K562 (cell line): ENCODE data around the gene NUTF2. TPM values are rescaled to one million over a fixed set of nuclear protein-coding genes. Genes with fewer than 3 reads are reported as not detected.

ENCODE experiments used
- ADNP ChIP-seq: fragments of 200-800 bp; sonication (Bioruptor generic); IDR thresholded peaks from 2 replicates; pipeline ENCODE4 v1.6.1; 2016; ENCODE audit warnings: missing genetic modification characterization, missing compliant biosample characterization
- ATF1 ChIP-seq, 2 experiments: fragments of 450-650 bp in 1 of 2; IDR thresholded peaks; 2 replicates each; pipeline ENCODE4 v1.6.1; 2016; ENCODE audit warnings: missing compliant biosample characterization in 1 of 2, missing genetic modification characterization in 1 of 2
- KLF16 ChIP-seq: IDR thresholded peaks from 2 replicates; pipeline ENCODE4 v1.6.1; 2016; ENCODE audit warnings: antibody characterized with exemption
- NFYB ChIP-seq: IDR thresholded peaks from 2 replicates; pipeline ENCODE4 v1.6.1; 2011; ENCODE audit warnings: mild to moderate bottlenecking, moderate library complexity; ENCODE audit not compliant: insufficient read length; ENCODE audit errors: extremely low read depth
- PHF8 ChIP-seq: fragments of 200-600 bp; sonication (generic); IDR thresholded peaks from 2 replicates; pipeline ENCODE4 v1.6.1; 2012; ENCODE audit warnings: mixed run types, mild to moderate bottlenecking, inconsistent platforms, low read length, moderate library complexity, borderline replicate concordance
- RBM39 ChIP-seq: fragments of 200-400 bp; formaldehyde crosslinking; optimal IDR thresholded peaks from 2 replicates; pipeline ENCODE3; 2018; ENCODE audit warnings: low read depth, low read length
- SUPT5H ChIP-seq: fragments of 450-650 bp; IDR thresholded peaks from 2 replicates; pipeline ENCODE4 v1.6.1; 2016
- TOE1 ChIP-seq, 2 experiments: fragments of 450-650 bp in 1 of 2; sonication (generic) in 1 of 2; formaldehyde crosslinking in 1 of 2; IDR thresholded peaks; 2 replicates each; pipeline versions ENCODE4 v1.7.1 to v1.8.0; 2016 to 2022; ENCODE audit warnings: borderline replicate concordance in 2 of 2, mild to moderate bottlenecking in 2 of 2, antibody characterized with exemption in 1 of 2, inconsistent platforms in 1 of 2, low read depth in 1 of 2, missing genetic modification reagents in 1 of 2, moderate library complexity in 1 of 2
- ZNF24 ChIP-seq: fragments of 450-650 bp; IDR thresholded peaks from 2 replicates; pipeline ENCODE4 v1.6.1; 2016
- ZNF75A ChIP-seq: fragments of 450-650 bp; formaldehyde crosslinking; IDR thresholded peaks from 2 replicates; pipeline ENCODE4 v1.4.0; 2020; ENCODE audit warnings: mild to moderate bottlenecking
- polyA plus RNA-seq, 8 experiments: library from polyadenylated mRNA; depleted of rRNA in 4 of 8; stranded (reverse) in 5 of 8; unstranded in 3 of 8; fragments of >200 nt; fragmentation: Nextera tagmentation in 2 of 8; fragmentation: Illumina TruSeq in 1 of 8; extraction: Ambion mirVana in 2 of 8; extraction: Trizol in 1 of 8; gene quantifications; 2 replicates each; pipeline versions ENCODE4 v1.2.1 to v1.2.3, GENCODE V29; 2011 to 2014; ENCODE audit warnings: inconsistent platforms in 1 of 8, missing spikeins in 1 of 8
- total RNA-seq, 7 experiments: library from RNA; depleted of rRNA in 6 of 7; stranded (reverse); fragments of >200 nt in 6 of 7; fragmentation: Illumina TruSeq in 2 of 7; extraction: Trizol in 2 of 7; gene quantifications; 2 replicates each; pipeline versions ENCODE4 v1.2.1 to v1.2.3, GENCODE V29; 2011 to 2021; ENCODE audit warnings: low replicate concordance in 1 of 7
- TF ChIP-seq, protein P1 (sequence below), 2 experiments: IDR thresholded peaks; 2 replicates each; pipeline ENCODE4 v1.6.1; 2011; ENCODE audit warnings: borderline replicate concordance in 1 of 2, control low read depth in 1 of 2, low read depth in 1 of 2, low read length in 1 of 2, mild to moderate bottlenecking in 1 of 2, mixed read lengths in 1 of 2, moderate library complexity in 1 of 2; ENCODE audit not compliant: insufficient read depth in 1 of 2, insufficient read length in 1 of 2, poor library complexity in 1 of 2, severe bottlenecking in 1 of 2; ENCODE audit errors: extremely low read depth in 1 of 2
- TF ChIP-seq, protein P2 (sequence below): IDR thresholded peaks from 2 replicates; pipeline ENCODE4 v1.6.1; 2014; ENCODE audit warnings: antibody characterized with exemption
- TF ChIP-seq, protein P3 (sequence below): fragments of 450-650 bp; IDR thresholded peaks from 2 replicates; pipeline ENCODE4 v1.6.1; 2016; ENCODE audit warnings: mild to moderate bottlenecking
- TF ChIP-seq, protein P4 (sequence below): fragments of 150-350 bp; IDR thresholded peaks from 2 replicates; pipeline ENCODE4 v1.6.1; 2014; ENCODE audit warnings: low read depth, mild to moderate bottlenecking, low read length, borderline replicate concordance

Gene NUTF2
- total and polyA plus RNA-seq, 9 of the 15 experiments (the other 6 are each of a cell fraction or from before 2014, with no cell fraction given), result 106 to 248 (median 147) TPM

DNA sequence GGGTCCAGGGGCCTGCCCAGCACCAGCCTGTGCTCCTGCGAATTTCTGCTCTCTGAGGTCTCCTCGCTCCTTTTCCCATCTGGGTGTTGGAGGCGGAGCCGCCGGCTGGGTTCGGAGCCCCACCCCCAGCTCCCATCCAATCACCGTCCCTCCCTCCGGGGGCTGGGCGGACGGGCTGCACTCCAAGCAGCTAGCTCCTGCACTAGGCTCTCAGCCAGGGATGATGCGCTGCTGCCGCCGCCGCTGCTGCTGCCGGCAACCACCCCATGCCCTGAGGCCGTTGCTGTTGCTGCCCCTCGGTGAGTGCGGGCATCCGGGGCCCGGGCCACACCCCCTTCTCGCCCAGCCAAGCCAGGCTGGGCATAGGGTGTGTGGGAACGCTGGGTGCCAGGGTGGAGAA is 38.0 kb downstream of the NUTF2 start, which contains the start of gene NRN1L (continued):
- TF ChIP-seq, protein P1, sequence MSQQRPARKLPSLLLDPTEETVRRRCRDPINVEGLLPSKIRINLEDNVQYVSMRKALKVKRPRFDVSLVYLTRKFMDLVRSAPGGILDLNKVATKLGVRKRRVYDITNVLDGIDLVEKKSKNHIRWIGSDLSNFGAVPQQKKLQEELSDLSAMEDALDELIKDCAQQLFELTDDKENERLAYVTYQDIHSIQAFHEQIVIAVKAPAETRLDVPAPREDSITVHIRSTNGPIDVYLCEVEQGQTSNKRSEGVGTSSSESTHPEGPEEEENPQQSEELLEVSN (IDR thresholded peaks at IDR 0.05; ENCODE audit: borderline replicate concordance in 1 of 2, extremely low read depth in 1 of 2, insufficient read depth in 1 of 2, insufficient read length in 1 of 2, low read depth in 1 of 2, low read length in 1 of 2, poor library complexity in 1 of 2, severe bottlenecking in 1 of 2), result peak; percentile 59 to 78
- TF ChIP-seq ZNF24 (no peak), TOE1 (IDR thresholded peaks at IDR 0.05; ENCODE audit: borderline replicate concordance) (no peak), TOE1 (CRISPR knock-in tag; IDR thresholded peaks at IDR 0.05; ENCODE audit: borderline replicate concordance, low read depth) (no peak), ADNP (tag) (no peak), ATF1 (CRISPR knock-in tag; IDR thresholded peaks at IDR 0.05) (no peak), ATF1 (tag; IDR thresholded peaks at IDR 0.05) (no peak), ZNF75A (CRISPR knock-in tag) (no peak), PHF8 (no peak), NFYB (peak; percentile 39), KLF16 (no peak), RBM39 (no peak), SUPT5H (peak; percentile 68)
- TF ChIP-seq, protein P2, sequence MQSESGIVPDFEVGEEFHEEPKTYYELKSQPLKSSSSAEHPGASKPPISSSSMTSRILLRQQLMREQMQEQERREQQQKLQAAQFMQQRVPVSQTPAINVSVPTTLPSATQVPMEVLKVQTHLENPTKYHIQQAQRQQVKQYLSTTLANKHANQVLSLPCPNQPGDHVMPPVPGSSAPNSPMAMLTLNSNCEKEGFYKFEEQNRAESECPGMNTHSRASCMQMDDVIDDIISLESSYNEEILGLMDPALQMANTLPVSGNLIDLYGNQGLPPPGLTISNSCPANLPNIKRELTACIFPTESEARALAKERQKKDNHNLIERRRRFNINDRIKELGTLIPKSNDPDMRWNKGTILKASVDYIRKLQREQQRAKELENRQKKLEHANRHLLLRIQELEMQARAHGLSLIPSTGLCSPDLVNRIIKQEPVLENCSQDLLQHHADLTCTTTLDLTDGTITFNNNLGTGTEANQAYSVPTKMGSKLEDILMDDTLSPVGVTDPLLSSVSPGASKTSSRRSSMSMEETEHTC, result no peak
- TF ChIP-seq, protein P3, sequence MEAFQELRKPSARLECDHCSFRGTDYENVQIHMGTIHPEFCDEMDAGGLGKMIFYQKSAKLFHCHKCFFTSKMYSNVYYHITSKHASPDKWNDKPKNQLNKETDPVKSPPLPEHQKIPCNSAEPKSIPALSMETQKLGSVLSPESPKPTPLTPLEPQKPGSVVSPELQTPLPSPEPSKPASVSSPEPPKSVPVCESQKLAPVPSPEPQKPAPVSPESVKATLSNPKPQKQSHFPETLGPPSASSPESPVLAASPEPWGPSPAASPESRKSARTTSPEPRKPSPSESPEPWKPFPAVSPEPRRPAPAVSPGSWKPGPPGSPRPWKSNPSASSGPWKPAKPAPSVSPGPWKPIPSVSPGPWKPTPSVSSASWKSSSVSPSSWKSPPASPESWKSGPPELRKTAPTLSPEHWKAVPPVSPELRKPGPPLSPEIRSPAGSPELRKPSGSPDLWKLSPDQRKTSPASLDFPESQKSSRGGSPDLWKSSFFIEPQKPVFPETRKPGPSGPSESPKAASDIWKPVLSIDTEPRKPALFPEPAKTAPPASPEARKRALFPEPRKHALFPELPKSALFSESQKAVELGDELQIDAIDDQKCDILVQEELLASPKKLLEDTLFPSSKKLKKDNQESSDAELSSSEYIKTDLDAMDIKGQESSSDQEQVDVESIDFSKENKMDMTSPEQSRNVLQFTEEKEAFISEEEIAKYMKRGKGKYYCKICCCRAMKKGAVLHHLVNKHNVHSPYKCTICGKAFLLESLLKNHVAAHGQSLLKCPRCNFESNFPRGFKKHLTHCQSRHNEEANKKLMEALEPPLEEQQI, result no peak
- TF ChIP-seq, protein P4, sequence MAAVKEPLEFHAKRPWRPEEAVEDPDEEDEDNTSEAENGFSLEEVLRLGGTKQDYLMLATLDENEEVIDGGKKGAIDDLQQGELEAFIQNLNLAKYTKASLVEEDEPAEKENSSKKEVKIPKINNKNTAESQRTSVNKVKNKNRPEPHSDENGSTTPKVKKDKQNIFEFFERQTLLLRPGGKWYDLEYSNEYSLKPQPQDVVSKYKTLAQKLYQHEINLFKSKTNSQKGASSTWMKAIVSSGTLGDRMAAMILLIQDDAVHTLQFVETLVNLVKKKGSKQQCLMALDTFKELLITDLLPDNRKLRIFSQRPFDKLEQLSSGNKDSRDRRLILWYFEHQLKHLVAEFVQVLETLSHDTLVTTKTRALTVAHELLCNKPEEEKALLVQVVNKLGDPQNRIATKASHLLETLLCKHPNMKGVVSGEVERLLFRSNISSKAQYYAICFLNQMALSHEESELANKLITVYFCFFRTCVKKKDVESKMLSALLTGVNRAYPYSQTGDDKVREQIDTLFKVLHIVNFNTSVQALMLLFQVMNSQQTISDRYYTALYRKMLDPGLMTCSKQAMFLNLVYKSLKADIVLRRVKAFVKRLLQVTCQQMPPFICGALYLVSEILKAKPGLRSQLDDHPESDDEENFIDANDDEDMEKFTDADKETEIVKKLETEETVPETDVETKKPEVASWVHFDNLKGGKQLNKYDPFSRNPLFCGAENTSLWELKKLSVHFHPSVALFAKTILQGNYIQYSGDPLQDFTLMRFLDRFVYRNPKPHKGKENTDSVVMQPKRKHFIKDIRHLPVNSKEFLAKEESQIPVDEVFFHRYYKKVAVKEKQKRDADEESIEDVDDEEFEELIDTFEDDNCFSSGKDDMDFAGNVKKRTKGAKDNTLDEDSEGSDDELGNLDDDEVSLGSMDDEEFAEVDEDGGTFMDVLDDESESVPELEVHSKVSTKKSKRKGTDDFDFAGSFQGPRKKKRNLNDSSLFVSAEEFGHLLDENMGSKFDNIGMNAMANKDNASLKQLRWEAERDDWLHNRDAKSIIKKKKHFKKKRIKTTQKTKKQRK, result no peak
